Measurements from ENCODE around the gene PTGR1. TPM values are rescaled to one million over a fixed set of nuclear protein-coding genes. Genes with fewer than 3 reads are reported as not detected.

PTGR1 gene
- total and polyA plus RNA-seq, 2 of the 8 experiments (the other 6 are each of a cell fraction or from before 2014, with no cell fraction given): 16.9 to 28.5 TPM

DNA sequence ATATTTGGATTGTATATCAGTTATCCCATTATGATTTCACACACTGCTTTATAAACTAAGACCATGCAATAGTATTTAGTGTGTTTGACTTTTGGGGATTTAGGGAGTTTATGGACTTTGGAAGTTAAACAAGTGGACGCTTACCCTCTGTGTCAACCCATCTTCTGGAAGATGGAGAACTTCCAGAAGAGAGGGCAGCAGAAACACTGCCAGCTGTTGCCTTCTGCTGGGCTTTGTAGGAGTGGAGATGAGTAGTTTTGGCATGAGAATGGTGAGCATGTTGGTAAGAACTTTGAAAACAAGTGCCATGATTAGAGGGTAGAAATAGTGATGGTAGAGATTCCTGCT is 33.9 kb upstream of the PTGR1 start:
- Histone ChIP-seq H3K14ac (ENCODE audit: insufficient read length) (no peak overlapping the region), H3K27ac (ENCODE audit: low read depth, low read length) (no peak overlapping the region), H2BK5ac (ENCODE audit: low read depth, low read length) (no peak overlapping the region), H4K20me1 (replicated peaks in 1 of 2; ENCODE audit: control insufficient read depth in 1 of 2, insufficient read depth in 2 of 2, low read length in 2 of 2) (peaks cover 3 to 9% of the 10 kb centered on the region in 2 experiments), H3K4ac (replicated peaks; ENCODE audit: insufficient read length, low read depth, low read length) (no peak overlapping the region), H3K4me1 (replicated peaks in 1 of 4; ENCODE audit: control insufficient read depth in 3 of 4, insufficient read depth in 4 of 4, low read length in 3 of 4) (peaks cover 0 to 3% (median 1%) of the 10 kb centered on the region in 4 experiments; a peak in 3 of 7 replicates), H3K36me3 (ENCODE audit: control insufficient read depth in 2 of 4, insufficient read depth in 4 of 4, low read length in 3 of 4) (no peaks in the 10 kb centered on the region), H4K5ac (ENCODE audit: insufficient read length, low read depth, low read length) (no peak overlapping the region), H2AK5ac (ENCODE audit: low read depth, low read length) (no peak overlapping the region), H3K4me2 (ENCODE audit: insufficient read depth in 1 of 2, low read depth in 2 of 2, low read length in 2 of 2) (no peak overlapping the region; a peak in 1 of 4 replicates), H3K4me3 (ENCODE audit: extremely low read depth in 1 of 4, insufficient read depth in 2 of 4, low read depth in 3 of 4, low read length in 4 of 4) (no peak overlapping the region), H3K56ac (replicated peaks; ENCODE audit: insufficient read length, low read depth, low read length) (no peak overlapping the region), H3K23me2 (ENCODE audit: low read depth, low read length) (peaks cover 8% of the 10 kb centered on the region; the same call in 1 of the 2 replicates), H3K9ac (replicated peaks in 1 of 4; ENCODE audit: extremely low read depth in 1 of 4, low read depth in 3 of 4, low read length in 3 of 4) (no peak overlapping the region), H4K91ac (replicated peaks; ENCODE audit: insufficient read length, low read length) (no peak overlapping the region), H2BK15ac (ENCODE audit: low read length) (no peak overlapping the region), H3K18ac (ENCODE audit: extremely low read depth, low read length) (no peak overlapping the region), H2AFZ (ENCODE audit: low read length) (no peak overlapping the region), H3K27me3 (replicated peaks in 1 of 4; ENCODE audit: control insufficient read depth in 3 of 4, extremely low read depth in 1 of 4, insufficient read depth in 3 of 4, low read length in 3 of 4) (no peaks in the 10 kb centered on the region), H3K9me3 (ENCODE audit: insufficient read depth in 2 of 2, low read depth in 1 of 2, low read length in 1 of 2) (no peaks in the 10 kb centered on the region), H3K23ac (ENCODE audit: insufficient read length) (no peak overlapping the region), H3K79me2 (ENCODE audit: control insufficient read depth in 1 of 2, insufficient read depth in 2 of 2, low read length in 2 of 2) (peaks cover 13 to 68% of the 10 kb centered on the region in 2 experiments), H2BK120ac (replicated peaks; ENCODE audit: low read depth, low read length) (no peak overlapping the region), H3K79me1 (ENCODE audit: low read depth, low read length) (no peaks in the 10 kb centered on the region; the same call in none of the 2 replicates), H2BK12ac (ENCODE audit: low read depth, low read length) (no peak overlapping the region), H4K8ac (ENCODE audit: extremely low read depth, insufficient read depth, low read length) (no peak overlapping the region), H2BK20ac (ENCODE audit: low read length) (no peak overlapping the region)
- FAIRE-seq: no peak
- ChIA-PET POLR2A (ENCODE audit: partially characterized antibody) (interaction anchor here (1.1 to 5.0 kb wide), 3 partner anchors 11 to 34 kb away, joined by 3 to 27 read pairs (median 3); partner anchors contain the start of gene PTGR1), CTCF (ENCODE audit: partially characterized antibody) (no interaction called here)
- 94% methylated on average over 1 of the region's 1 CpG; no CpG with 5 or more reads in 1 of the 2 experiments for WGBS, 2 experiments (ENCODE audit: extremely low coverage in 1 of 2, insufficient coverage in 1 of 2, insufficient read length in 1 of 2, insufficient replicate concordance in 2 of 2, low coverage in 1 of 2, low lambda C conversion rate in 2 of 2, missing lambda C conversion rate in 1 of 2)
- TF ChIP-seq RFX5 (IDR thresholded peaks at IDR 0.05; ENCODE audit: borderline replicate concordance, low read depth, low read length): no peak
- TF ChIP-seq BCL11A (IDR thresholded peaks at IDR 0.05; ENCODE audit: low read depth in 2 of 2, low read length in 2 of 2): no peak
- TF ChIP-seq RAD21 (IDR thresholded peaks at IDR 0.05 in 1 of 2, conservative IDR thresholded peaks at IDR 0.05 in 1 of 2; ENCODE audit: low read depth in 2 of 2, low read length in 2 of 2): no peak
- DNase-seq (ENCODE audit: low read depth in 1 of 2, low spot score in 2 of 2): no peak

Data from H1 (cell line).